ENCODE data around the gene AKAIN1.

AKAIN1 gene

DNA sequence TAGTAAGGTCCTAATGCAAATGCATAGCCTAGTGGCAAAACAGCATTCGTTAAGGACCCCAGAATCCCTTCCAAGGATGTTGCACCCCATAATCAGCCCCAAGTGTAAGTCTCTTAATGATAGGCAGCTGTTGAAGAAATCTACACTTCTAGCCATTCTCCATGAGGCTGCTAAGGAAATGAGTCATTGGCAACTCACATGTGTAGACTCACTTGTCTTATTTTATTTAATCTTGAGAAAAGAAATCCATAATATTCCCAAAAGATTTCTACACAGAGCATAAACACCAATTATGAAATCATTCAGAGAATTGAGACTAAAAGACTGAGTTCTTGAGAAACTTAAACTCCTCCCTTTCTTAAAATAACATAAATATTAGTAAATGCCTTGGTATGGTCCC, 52.4 kb downstream of the AKAIN1 start:
- in situ Hi-C loops (cut with HindIII; ENCODE audit: low sequenced_read_pairs), result no loop called here

DNA sequence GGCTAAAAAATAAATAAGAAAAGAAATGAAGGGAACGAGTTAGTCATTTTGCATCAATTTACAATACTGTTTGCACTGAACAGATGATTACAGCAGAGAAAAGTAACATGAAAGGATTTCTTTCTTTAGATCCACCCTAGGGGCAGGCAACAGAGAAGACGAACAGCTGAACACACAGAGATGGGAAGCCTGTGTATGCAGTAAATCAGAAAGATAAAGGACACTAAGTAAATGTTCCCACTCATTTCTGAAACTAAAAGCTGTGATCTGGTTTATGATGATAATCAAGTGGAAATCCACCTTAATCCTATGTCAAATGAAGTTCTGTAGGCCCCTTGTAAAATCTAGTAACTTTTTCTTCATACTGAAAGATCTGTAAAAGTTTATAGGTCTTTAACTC, 54.2 kb downstream of the AKAIN1 start:
- no peak overlapping the region for H3K4me3 ChIP-seq (ENCODE audit: low read depth, low read length)
- no peak for TF ChIP-seq CTCF (IDR thresholded peaks at IDR 0.05; ENCODE audit: low read depth, low read length, missing control alignments)
- in situ Hi-C loops (cut with HindIII; ENCODE audit: low sequenced_read_pairs), result no loop called here
- DNase-seq (ENCODE audit: low read depth), result no peak

More for the DNA sequence above, 52.4 kb downstream of the AKAIN1 start:
- no peak for TF ChIP-seq CTCF (IDR thresholded peaks at IDR 0.05; ENCODE audit: low read depth, low read length, missing control alignments)
- no peak for DNase-seq (ENCODE audit: low read depth)
- no peak overlapping the region for H3K4me3 ChIP-seq (ENCODE audit: low read depth, low read length)

GRCh38 chr18:5142131-5142530, 54.9 kb downstream of the AKAIN1 start:
- no peak overlapping the region for H3K4me3 ChIP-seq (ENCODE audit: low read depth, low read length)
- no peak for TF ChIP-seq CTCF (IDR thresholded peaks at IDR 0.05; ENCODE audit: low read depth, low read length, missing control alignments)
- DNase-seq (ENCODE audit: low read depth), result no peak
- in situ Hi-C loops (cut with HindIII; ENCODE audit: low sequenced_read_pairs), result no loop called here

GRCh38 chr18:5137261-5137660, 59.8 kb downstream of the AKAIN1 start:
- TF ChIP-seq CTCF (IDR thresholded peaks at IDR 0.05; ENCODE audit: low read depth, low read length, missing control alignments), result no peak
- H3K4me3 ChIP-seq (ENCODE audit: low read depth, low read length), result no peak overlapping the region
- in situ Hi-C loops (cut with HindIII; ENCODE audit: low sequenced_read_pairs), result loop anchor here (5.0 kb wide), 1 partner anchor 65 kb away; no protein-coding TSS in a partner anchor

DNA sequence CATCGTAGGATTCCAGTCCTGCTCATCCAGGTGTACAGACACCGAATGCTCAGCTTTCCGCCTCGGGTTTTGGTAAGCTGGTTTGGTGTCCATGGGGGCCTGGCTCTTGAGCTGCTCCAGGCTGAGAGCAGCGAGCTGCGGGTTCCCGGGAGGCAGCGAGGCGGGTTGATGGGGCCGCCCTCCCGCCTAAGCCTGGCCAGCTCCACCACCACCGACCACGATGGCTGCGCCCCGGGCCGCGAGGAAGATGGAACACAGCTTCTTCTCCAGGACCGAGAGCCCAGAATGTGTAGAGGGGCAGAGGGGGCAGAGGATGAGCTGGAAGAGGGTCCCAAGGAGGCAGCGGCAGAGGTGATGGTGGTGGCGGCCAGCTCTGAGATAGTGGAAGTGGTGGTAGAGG, 64.1 kb downstream of the AKAIN1 start:
- no peak for TF ChIP-seq CTCF (IDR thresholded peaks at IDR 0.05; ENCODE audit: low read depth, low read length, missing control alignments)
- no peak overlapping the region for H3K4me3 ChIP-seq (ENCODE audit: low read depth, low read length)
- DNase-seq (ENCODE audit: low read depth), result no peak
- in situ Hi-C loops (cut with HindIII; ENCODE audit: low sequenced_read_pairs), result no loop called here

More at GRCh38 chr18:5137261-5137660, 59.8 kb downstream of the AKAIN1 start:
- no peak for DNase-seq (ENCODE audit: low read depth)

DNA sequence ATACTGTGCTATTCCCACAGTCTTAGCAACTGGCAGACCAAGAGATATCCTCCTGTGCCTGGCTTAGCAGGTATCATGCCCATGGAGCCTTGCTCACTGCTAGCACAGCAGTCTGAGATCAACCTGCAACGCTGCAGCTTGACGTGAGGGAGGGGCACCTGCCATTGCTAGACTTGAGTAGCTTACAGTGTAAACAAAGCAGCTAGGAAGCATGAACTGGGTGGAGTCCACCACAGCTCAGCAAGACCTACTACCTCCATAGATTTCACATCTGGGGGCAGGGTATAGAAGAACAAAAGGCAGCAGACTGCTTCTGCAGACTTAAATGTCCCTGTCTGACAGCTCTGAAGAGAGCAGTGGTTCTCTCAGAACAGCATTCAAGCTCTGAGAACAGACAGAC, 74.8 kb downstream of the AKAIN1 start:
- DNase-seq (ENCODE audit: low read depth), result no peak
- TF ChIP-seq CTCF (IDR thresholded peaks at IDR 0.05; ENCODE audit: low read depth, low read length, missing control alignments), result no peak
- no peak overlapping the region for H3K4me3 ChIP-seq (ENCODE audit: low read depth, low read length)
- in situ Hi-C loops (cut with HindIII; ENCODE audit: low sequenced_read_pairs), result no loop called here

- no peak for TF ChIP-seq CTCF (IDR thresholded peaks at IDR 0.05; ENCODE audit: low read depth, low read length, missing control alignments)
- DNase-seq (ENCODE audit: low read depth), result no peak
- in situ Hi-C loops (cut with HindIII; ENCODE audit: low sequenced_read_pairs), result no loop called here
- H3K4me3 ChIP-seq (ENCODE audit: low read depth, low read length), result no peak overlapping the region
These were observed 86.8 kb downstream of the AKAIN1 start for GRCh38 chr18:5110266-5110665.

Data from astrocyte of the cerebellum (primary cell).